Measurements from ENCODE around the gene UNC5B.

DNA sequence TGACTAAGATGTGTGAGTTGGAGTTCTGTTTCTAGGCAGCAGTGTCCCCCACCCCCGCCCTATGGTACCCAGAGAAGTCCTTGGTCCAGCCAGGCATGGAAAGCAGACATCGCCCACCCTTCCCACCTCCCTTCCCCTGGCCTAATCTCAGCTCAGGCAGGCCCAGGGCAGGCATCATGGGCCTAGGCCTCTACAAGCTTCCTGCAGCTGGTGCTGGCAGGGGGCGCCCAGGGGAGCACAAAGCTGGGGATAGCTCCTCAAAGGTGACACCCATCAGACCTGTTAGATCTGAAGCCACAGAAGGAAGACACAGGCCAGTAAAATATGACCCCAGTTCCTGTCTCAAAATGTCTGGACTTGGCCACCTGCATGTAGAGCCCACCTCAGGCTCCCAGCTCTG, 18.9 kb upstream of the UNC5B start:
- TF ChIP-seq, protein P1, sequence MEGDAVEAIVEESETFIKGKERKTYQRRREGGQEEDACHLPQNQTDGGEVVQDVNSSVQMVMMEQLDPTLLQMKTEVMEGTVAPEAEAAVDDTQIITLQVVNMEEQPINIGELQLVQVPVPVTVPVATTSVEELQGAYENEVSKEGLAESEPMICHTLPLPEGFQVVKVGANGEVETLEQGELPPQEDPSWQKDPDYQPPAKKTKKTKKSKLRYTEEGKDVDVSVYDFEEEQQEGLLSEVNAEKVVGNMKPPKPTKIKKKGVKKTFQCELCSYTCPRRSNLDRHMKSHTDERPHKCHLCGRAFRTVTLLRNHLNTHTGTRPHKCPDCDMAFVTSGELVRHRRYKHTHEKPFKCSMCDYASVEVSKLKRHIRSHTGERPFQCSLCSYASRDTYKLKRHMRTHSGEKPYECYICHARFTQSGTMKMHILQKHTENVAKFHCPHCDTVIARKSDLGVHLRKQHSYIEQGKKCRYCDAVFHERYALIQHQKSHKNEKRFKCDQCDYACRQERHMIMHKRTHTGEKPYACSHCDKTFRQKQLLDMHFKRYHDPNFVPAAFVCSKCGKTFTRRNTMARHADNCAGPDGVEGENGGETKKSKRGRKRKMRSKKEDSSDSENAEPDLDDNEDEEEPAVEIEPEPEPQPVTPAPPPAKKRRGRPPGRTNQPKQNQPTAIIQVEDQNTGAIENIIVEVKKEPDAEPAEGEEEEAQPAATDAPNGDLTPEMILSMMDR (IDR thresholded peaks at IDR 0.05): no peak
- TF ChIP-seq EP300 (IDR thresholded peaks at IDR 0.05): no peak

Data from gastroesophageal sphincter (tissue), 3 donors.